HepG2 (cell line): ENCODE data around the gene SLC35F3. TPM values are rescaled to one million over a fixed set of nuclear protein-coding genes. Genes with fewer than 3 reads are reported as not detected.

Source experiments
- ATAC-seq: fragments of 200-7000 bp; cut with Tn5 transposase; 3 replicates; pipeline ENCODE4 v1.9.1; 2020; ENCODE audit warnings: mild to moderate bottlenecking, moderate library complexity
- BruUV-seq: library from RNA; stranded (reverse); fragments of 400-500 nt; replicated peaks from 2 replicates; lab custom pipeline; 2021; lab: Mats Ljungman, UMichigan
- CTCF ChIA-PET: fragments of 300-600 bp; formaldehyde crosslinking; extraction: SDS; loops from one replicate; lab custom pipeline; 2021; ENCODE audit warnings: low total read pairs, inconsistent platforms, low intra/inter-chr PET ratio; lab: Yijun Ruan, JAX
- POLR2A ChIA-PET: fragments of 350-600 bp; sonication (Branson Sonifier 250); formaldehyde crosslinking; loops from one replicate; lab custom pipeline; 2020; ENCODE audit warnings: antibody characterized with exemption, inconsistent platforms; lab: Yijun Ruan, JAX
- DNase-seq: peaks from one replicate; pipeline ENCODE4 v3.0.0-alpha.2; 2015; ENCODE audit warnings: low spot score
- FAIRE-seq: peaks from 3 replicates; lab custom pipeline; 2011; peaks lifted over from hg19 to GRCh38; lab: Jason Lieb, UNC
- H2AFZ ChIP-seq: one replicate; pipeline ENCODE4 v1.6.1; 2011; ENCODE audit warnings: low read length, inconsistent platforms
- H3K27ac ChIP-seq: fragments of 300-600 bp; 3 replicates; pipeline ENCODE4 v1.8.0; 2011; ENCODE audit warnings: mixed run types, mild to moderate bottlenecking, mixed read lengths, low read length, inconsistent platforms; ENCODE audit not compliant: insufficient read depth; ENCODE audit errors: extremely low read length
- H3K27me3 ChIP-seq, 2 experiments: fragments of 200-600 bp in 1 of 2; 2 replicates in 1 of 2; 3 replicates in 1 of 2; pipeline versions ENCODE4 v1.6.0 to v1.8.0; 2011; ENCODE audit warnings: low read length in 2 of 2, mild to moderate bottlenecking in 2 of 2, moderate library complexity in 2 of 2, inconsistent platforms in 1 of 2; ENCODE audit not compliant: insufficient read depth in 2 of 2, control insufficient read depth in 1 of 2
- H3K36me3 ChIP-seq, 2 experiments: fragments of 200-600 bp in 1 of 2; replicated peaks in 1 of 2; 2 replicates in 1 of 2; 3 replicates in 1 of 2; pipeline versions ENCODE4 v1.5.1 to v1.8.0; 2011; ENCODE audit warnings: low read length in 2 of 2, inconsistent platforms in 1 of 2; ENCODE audit not compliant: insufficient read depth in 2 of 2, control insufficient read depth in 1 of 2
- H3K4me1 ChIP-seq: 2 replicates; pipeline ENCODE4 v1.5.1; 2012; ENCODE audit warnings: low read length, inconsistent platforms; ENCODE audit not compliant: insufficient read depth
- H3K4me2 ChIP-seq: 2 replicates; pipeline ENCODE4 v1.6.0; 2011; ENCODE audit warnings: low read depth, low read length, inconsistent platforms
- H3K4me3 ChIP-seq, 3 experiments: fragments of 200-600 bp in 1 of 3; sonication (generic), shearing (Covaris generic) in 1 of 3; replicated peaks in 1 of 3; 2 replicates each; pipeline ENCODE4 v1.5.1; 2011 to 2016; ENCODE audit warnings: low read length in 3 of 3, inconsistent platforms in 2 of 3, low read depth in 2 of 3, mild to moderate bottlenecking in 2 of 3, control low read depth in 1 of 3, mixed read lengths in 1 of 3; ENCODE audit not compliant: insufficient read depth in 1 of 3
- H3K79me2 ChIP-seq: one replicate; pipeline ENCODE4 v1.6.1; 2011; ENCODE audit warnings: low read length, inconsistent platforms; ENCODE audit not compliant: insufficient read depth
- H3K9ac ChIP-seq: 2 replicates; pipeline ENCODE4 v1.6.0; 2011; ENCODE audit warnings: mild to moderate bottlenecking, low read depth, low read length, inconsistent platforms; ENCODE audit not compliant: insufficient read depth
- H3K9me3 ChIP-seq: 2 replicates; pipeline ENCODE4 v1.5.1; 2012; ENCODE audit warnings: mild to moderate bottlenecking, low read length
- H4K20me1 ChIP-seq: 2 replicates; pipeline ENCODE4 v1.6.0; 2011; ENCODE audit warnings: inconsistent platforms, mild to moderate bottlenecking, low read length, moderate library complexity; ENCODE audit not compliant: insufficient read depth
- CENPBD1 ChIP-seq: sonication (generic); formaldehyde crosslinking; IDR thresholded peaks from 2 replicates; pipeline ENCODE4 v1.8.0; 2022; ENCODE audit warnings: missing genetic modification reagents, low read depth, mild to moderate bottlenecking, borderline replicate concordance
- IRF1 ChIP-seq: sonication (generic); formaldehyde crosslinking; IDR thresholded peaks from 2 replicates; pipeline ENCODE4 v1.4.0; 2020; ENCODE audit warnings: low read depth, mild to moderate bottlenecking, missing genetic modification reagents
- TERF1 ChIP-seq: sonication (generic); formaldehyde crosslinking; IDR thresholded peaks from 2 replicates; pipeline ENCODE4 v1.8.0; 2022; ENCODE audit warnings: mild to moderate bottlenecking, missing genetic modification reagents, moderate library complexity
- ZNF143 ChIP-seq: sonication (generic); formaldehyde crosslinking; IDR thresholded peaks from 2 replicates; pipeline ENCODE4 v1.4.0; 2020; ENCODE audit warnings: missing genetic modification reagents
- ZNF335 ChIP-seq: sonication (generic); formaldehyde crosslinking; IDR thresholded peaks from 2 replicates; pipeline ENCODE4 v1.4.0; 2020; ENCODE audit warnings: missing genetic modification reagents
- ZNF703 ChIP-seq: sonication (generic); formaldehyde crosslinking; IDR thresholded peaks from 2 replicates; pipeline ENCODE4 v1.5.1; 2020; ENCODE audit warnings: missing genetic modification reagents, mild to moderate bottlenecking, moderate library complexity, borderline replicate concordance
- WGBS: methylation state at CpG from one replicate; pipeline ENCODE4 v1.1.6; 2017; ENCODE audit warnings: low lambda C conversion rate; 5-methylcytosine and 5-hydroxymethylcytosine counted together
- in situ Hi-C: cut with HindIII; loops from 2 replicates; pipeline ENCODE4 v1.10.0; 2017; ENCODE audit warnings: low pct_unique_long_range_greater_than_20kb; ENCODE audit not compliant: extremely low pct_ligation_motif_present
- intact Hi-C: fragments of 100-400 bp; cut with micrococcal nuclease; formaldehyde crosslinking; loops from one replicate; pipeline ENCODE4 v1.10.0; 2022; ENCODE audit not compliant: unreplicated experiment
- polyA plus RNA-seq, 8 experiments: library from polyadenylated mRNA; depleted of rRNA in 3 of 8; stranded (reverse) in 7 of 8; unstranded in 1 of 8; fragments of >200 nt; fragmentation: Illumina TruSeq in 4 of 8; extraction: Trizol in 4 of 8; gene quantifications; 2 replicates each; pipeline versions ENCODE4 v1.2.1 to v1.2.3, GENCODE V29; 2011 to 2016; ENCODE audit warnings: low read depth in 4 of 8, missing spikeins in 1 of 8, mixed read lengths in 1 of 8; ENCODE audit not compliant: insufficient read depth in 1 of 8
- total RNA-seq, 5 experiments: library from RNA; depleted of rRNA; stranded (reverse); fragments of >200 nt; fragmentation: Illumina TruSeq; extraction: Trizol; gene quantifications; 2 replicates each; pipeline ENCODE4 v1.2.3, GENCODE V29; 2016; ENCODE audit warnings: low read depth in 1 of 5
- TF ChIP-seq, protein P1 (sequence below): sonication (generic); formaldehyde crosslinking; IDR thresholded peaks from one replicate; pipeline ENCODE4 v1.5.1; 2020; ENCODE audit warnings: mild to moderate bottlenecking, missing genetic modification reagents; ENCODE audit errors: not compliant biosample characterization
- TF ChIP-seq, protein P2 (sequence below): sonication (generic); formaldehyde crosslinking; conservative IDR thresholded peaks from 2 replicates; pipeline ENCODE4 v1.4.0; 2020; ENCODE audit warnings: mild to moderate bottlenecking, missing genetic modification reagents, moderate library complexity

SLC35F3 gene
- total and polyA plus RNA-seq, 2 of the 13 experiments (the other 11 are each of a cell fraction or from before 2014, with no cell fraction given), result not detected

DNA sequence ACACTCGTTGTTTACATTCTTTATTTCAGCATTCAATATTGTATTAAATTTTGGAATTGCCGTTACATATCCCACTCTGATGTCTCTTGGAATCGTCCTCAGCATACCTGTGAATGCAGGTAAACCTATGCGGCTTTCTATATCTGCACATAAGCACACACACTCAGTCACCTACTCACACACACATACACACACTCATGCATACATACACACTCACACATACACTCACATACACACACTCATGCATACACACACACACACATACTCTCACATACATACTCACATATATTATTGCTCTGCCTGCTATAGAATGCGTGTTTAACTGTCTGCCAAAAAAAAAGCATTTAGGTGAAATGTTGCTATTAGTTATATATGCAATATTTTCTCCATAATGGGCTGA is 415.6 kb downstream of the SLC35F3 start:
- ATAC-seq (no peak), DNase-seq (no peak), FAIRE-seq (no peak)
- Histone ChIP-seq H3K4me2 (peak overlapping the region; percentile 52; the same call in 1 of the 2 replicates), H3K27me3 (no peaks in the 10 kb centered on the region; a peak in 1 of 5 replicates), H3K36me3 (no peaks in the 10 kb centered on the region), H3K27ac (peak overlapping the region; percentile 33), H3K79me2 (no peaks in the 10 kb centered on the region), H3K9ac (no peak overlapping the region), H3K4me3 (0 out of 6 replicates have a peak overlapping the region, but pooled peaks of 1 of the 3 experiments have one; percentile 14), H2AFZ (no peak overlapping the region), H3K9me3 (no peaks in the 10 kb centered on the region), H3K4me1 (peaks cover 66% of the 10 kb centered on the region), H4K20me1 (no peaks in the 10 kb centered on the region)
- in situ Hi-C loops (loop anchor here (25.0 kb wide), 1 partner anchor 183 kb away; no protein-coding TSS in a partner anchor), intact Hi-C loops (no loop called here)
- ChIA-PET POLR2A (interaction anchor here (1.0 kb wide), 1 partner anchor 53 kb away, joined by 3 read pairs; the partner anchor contains the start of gene COA6), CTCF (no interaction called here)
- no TSS peak for BruUV-seq
- 57% methylated on average over 5 of the region's 5 CpGs for WGBS
- no peak for TF ChIP-seq ZNF143 (CRISPR knock-in tag)
- TF ChIP-seq, protein P1, sequence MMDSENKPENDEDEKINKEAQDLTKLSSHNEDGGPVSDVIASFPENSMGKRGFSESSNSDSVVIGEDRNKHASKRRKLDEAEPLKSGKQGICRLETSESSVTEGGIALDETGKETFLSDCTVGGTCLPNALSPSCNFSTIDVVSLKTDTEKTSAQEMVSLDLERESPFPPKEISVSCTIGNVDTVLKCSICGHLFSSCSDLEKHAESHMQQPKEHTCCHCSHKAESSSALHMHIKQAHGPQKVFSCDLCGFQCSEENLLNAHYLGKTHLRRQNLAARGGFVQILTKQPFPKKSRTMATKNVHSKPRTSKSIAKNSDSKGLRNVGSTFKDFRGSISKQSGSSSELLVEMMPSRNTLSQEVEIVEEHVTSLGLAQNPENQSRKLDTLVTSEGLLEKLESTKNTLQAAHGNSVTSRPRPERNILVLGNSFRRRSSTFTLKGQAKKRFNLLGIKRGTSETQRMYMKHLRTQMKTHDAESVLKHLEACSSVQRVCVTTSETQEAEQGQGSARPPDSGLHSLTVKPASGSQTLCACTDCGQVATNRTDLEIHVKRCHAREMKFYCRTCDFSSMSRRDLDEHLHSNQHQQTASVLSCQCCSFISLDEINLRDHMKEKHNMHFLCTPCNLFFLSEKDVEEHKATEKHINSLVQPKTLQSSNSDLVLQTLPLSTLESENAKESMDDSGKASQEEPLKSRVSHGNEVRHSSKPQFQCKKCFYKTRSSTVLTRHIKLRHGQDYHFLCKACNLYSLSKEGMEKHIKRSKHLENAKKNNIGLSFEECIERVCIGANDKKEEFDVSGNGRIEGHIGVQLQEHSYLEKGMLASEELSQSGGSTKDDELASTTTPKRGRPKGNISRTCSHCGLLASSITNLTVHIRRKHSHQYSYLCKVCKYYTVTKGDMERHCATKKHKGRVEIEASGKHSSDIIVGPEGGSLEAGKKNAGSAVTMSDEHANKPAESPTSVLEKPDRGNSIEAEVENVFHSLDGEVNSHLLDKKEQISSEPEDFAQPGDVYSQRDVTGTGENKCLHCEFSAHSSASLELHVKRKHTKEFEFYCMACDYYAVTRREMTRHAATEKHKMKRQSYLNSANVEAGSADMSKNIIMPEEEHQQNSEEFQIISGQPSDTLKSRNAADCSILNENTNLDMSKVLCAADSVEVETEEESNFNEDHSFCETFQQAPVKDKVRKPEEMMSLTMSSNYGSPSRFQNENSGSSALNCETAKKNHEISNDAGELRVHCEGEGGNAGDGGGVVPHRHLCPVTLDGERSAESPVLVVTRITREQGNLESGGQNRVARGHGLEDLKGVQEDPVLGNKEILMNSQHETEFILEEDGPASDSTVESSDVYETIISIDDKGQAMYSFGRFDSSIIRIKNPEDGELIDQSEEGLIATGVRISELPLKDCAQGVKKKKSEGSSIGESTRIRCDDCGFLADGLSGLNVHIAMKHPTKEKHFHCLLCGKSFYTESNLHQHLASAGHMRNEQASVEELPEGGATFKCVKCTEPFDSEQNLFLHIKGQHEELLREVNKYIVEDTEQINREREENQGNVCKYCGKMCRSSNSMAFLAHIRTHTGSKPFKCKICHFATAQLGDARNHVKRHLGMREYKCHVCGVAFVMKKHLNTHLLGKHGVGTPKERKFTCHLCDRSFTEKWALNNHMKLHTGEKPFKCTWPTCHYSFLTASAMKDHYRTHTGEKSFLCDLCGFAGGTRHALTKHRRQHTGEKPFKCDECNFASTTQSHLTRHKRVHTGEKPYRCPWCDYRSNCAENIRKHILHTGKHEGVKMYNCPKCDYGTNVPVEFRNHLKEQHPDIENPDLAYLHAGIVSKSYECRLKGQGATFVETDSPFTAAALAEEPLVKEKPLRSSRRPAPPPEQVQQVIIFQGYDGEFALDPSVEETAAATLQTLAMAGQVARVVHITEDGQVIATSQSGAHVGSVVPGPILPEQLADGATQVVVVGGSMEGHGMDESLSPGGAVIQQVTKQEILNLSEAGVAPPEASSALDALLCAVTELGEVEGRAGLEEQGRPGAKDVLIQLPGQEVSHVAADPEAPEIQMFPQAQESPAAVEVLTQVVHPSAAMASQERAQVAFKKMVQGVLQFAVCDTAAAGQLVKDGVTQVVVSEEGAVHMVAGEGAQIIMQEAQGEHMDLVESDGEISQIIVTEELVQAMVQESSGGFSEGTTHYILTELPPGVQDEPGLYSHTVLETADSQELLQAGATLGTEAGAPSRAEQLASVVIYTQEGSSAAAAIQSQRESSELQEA, result no peak
- TF ChIP-seq ZNF703 (CRISPR knock-in tag), result no peak
- TF ChIP-seq, protein P2, sequence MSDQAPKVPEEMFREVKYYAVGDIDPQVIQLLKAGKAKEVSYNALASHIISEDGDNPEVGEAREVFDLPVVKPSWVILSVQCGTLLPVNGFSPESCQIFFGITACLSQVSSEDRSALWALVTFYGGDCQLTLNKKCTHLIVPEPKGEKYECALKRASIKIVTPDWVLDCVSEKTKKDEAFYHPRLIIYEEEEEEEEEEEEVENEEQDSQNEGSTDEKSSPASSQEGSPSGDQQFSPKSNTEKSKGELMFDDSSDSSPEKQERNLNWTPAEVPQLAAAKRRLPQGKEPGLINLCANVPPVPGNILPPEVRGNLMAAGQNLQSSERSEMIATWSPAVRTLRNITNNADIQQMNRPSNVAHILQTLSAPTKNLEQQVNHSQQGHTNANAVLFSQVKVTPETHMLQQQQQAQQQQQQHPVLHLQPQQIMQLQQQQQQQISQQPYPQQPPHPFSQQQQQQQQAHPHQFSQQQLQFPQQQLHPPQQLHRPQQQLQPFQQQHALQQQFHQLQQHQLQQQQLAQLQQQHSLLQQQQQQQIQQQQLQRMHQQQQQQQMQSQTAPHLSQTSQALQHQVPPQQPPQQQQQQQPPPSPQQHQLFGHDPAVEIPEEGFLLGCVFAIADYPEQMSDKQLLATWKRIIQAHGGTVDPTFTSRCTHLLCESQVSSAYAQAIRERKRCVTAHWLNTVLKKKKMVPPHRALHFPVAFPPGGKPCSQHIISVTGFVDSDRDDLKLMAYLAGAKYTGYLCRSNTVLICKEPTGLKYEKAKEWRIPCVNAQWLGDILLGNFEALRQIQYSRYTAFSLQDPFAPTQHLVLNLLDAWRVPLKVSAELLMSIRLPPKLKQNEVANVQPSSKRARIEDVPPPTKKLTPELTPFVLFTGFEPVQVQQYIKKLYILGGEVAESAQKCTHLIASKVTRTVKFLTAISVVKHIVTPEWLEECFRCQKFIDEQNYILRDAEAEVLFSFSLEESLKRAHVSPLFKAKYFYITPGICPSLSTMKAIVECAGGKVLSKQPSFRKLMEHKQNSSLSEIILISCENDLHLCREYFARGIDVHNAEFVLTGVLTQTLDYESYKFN, result no peak
- TF ChIP-seq ZNF335, result no peak
- no peak for TF ChIP-seq CENPBD1 (CRISPR knock-in tag)
- TF ChIP-seq IRF1, result no peak
- TF ChIP-seq TERF1 (CRISPR knock-in tag), result no peak
